ENCODE data around the gene PAQR4. TPM values are rescaled to one million over a fixed set of nuclear protein-coding genes. Genes with fewer than 3 reads are reported as not detected.

The PAQR4 gene
- polyA plus RNA-seq, 3 donors = 6.3 to 14.2 (median 8.9) TPM

GRCh38 chr16:2950773-2951172 is 18.4 kb upstream of the PAQR4 start:
- H3K9ac ChIP-seq (ENCODE audit: insufficient read depth, low read length, poor library complexity, severe bottlenecking) = no peak overlapping the region
- 96% methylated on average over 15 of the region's 16 CpGs for WGBS (ENCODE audit: insufficient coverage)
- H3K4me2 ChIP-seq (replicated peaks; ENCODE audit: extremely low read depth, low read length, poor library complexity, severe bottlenecking) = no peak overlapping the region
- H3K9me3 Mint-ChIP-seq = no peaks in the 10 kb centered on the region
- no peaks in the 10 kb centered on the region for H3K27me3 ChIP-seq (ENCODE audit: control insufficient read depth in 2 of 2, insufficient read depth in 2 of 2, low read length in 2 of 2)
- peaks cover under 1% of the 10 kb centered on the region for H3K4me1 Mint-ChIP-seq
- intact Hi-C loops (cut with micrococcal nuclease) = no loop called here
- peaks cover 8 to 20% of the 10 kb centered on the region in 2 donors for H3K36me3 Mint-ChIP-seq
- peaks cover 8 to 9% of the 10 kb centered on the region in 2 donors for H3K36me3 ChIP-seq (replicated peaks in 1 of 2; ENCODE audit: control insufficient read depth in 1 of 2, insufficient read depth in 2 of 2, low read length in 2 of 2)
- no peak for DNase-seq
- no peaks in the 10 kb centered on the region for H3K9me3 ChIP-seq (replicated peaks in 1 of 2; ENCODE audit: control insufficient read depth in 1 of 2, insufficient read depth in 1 of 2, low read length in 2 of 2)
- H3K79me2 ChIP-seq (ENCODE audit: insufficient read depth, low read length) = no peaks in the 10 kb centered on the region
- H3K27me3 Mint-ChIP-seq (ENCODE audit: low read depth in 3 of 3) = peaks cover 0 to 4% (median 0%) of the 10 kb centered on the region in 3 donors
- H3K4me1 ChIP-seq (ENCODE audit: control insufficient read depth in 1 of 2, insufficient read depth in 2 of 2, low read length in 2 of 2) = peaks cover 6 to 7% of the 10 kb centered on the region in 2 donors
- no peak overlapping the region for H3K27ac Mint-ChIP-seq
- no peak overlapping the region for H2AFZ ChIP-seq (ENCODE audit: insufficient read depth, low read depth, low read length, poor library complexity, severe bottlenecking)
- no peak overlapping the region for H3K27ac ChIP-seq (ENCODE audit: low read depth in 1 of 2, low read length in 2 of 2)
- H4K20me1 ChIP-seq (ENCODE audit: insufficient read depth, low read length) = no peaks in the 10 kb centered on the region
- H3K4me3 Mint-ChIP-seq = no peak overlapping the region
- no peak overlapping the region for H3K4me3 ChIP-seq (replicated peaks in 1 of 3; ENCODE audit: low read depth in 2 of 3, low read length in 3 of 3)
- TF ChIP-seq CTCF (IDR thresholded peaks at IDR 0.05) = no peak

- H3K9me3 ChIP-seq (replicated peaks in 1 of 2; ENCODE audit: control insufficient read depth in 1 of 2, insufficient read depth in 1 of 2, low read length in 2 of 2) = no peaks in the 10 kb centered on the region
- Mint-ChIP-seq H3K27ac (peak overlapping the region in 1 of 7 donors; percentile 30), H3K4me1 (peaks cover 12% of the 10 kb centered on the region), H3K36me3 (peaks cover 8 to 11% of the 10 kb centered on the region in 2 donors), H3K4me3 (no peak overlapping the region), H3K9me3 (peaks cover 0 to 2% (median 0%) of the 10 kb centered on the region in 7 donors), H3K27me3 (ENCODE audit: low read depth in 3 of 3) (peaks cover 0 to 9% (median 2%) of the 10 kb centered on the region in 3 donors)
- no peak overlapping the region for H3K27ac ChIP-seq (ENCODE audit: low read depth in 1 of 2, low read length in 2 of 2)
- no peak overlapping the region for H3K4me3 ChIP-seq (replicated peaks in 1 of 3; ENCODE audit: low read depth in 2 of 3, low read length in 3 of 3)
- no peaks in the 10 kb centered on the region for H4K20me1 ChIP-seq (ENCODE audit: insufficient read depth, low read length)
- no peak for TF ChIP-seq CTCF (IDR thresholded peaks at IDR 0.05)
- no peak overlapping the region for H3K4me2 ChIP-seq (replicated peaks; ENCODE audit: extremely low read depth, low read length, poor library complexity, severe bottlenecking)
- H3K27me3 ChIP-seq (ENCODE audit: control insufficient read depth in 2 of 2, insufficient read depth in 2 of 2, low read length in 2 of 2) = no peaks in the 10 kb centered on the region
- no peak overlapping the region for H3K9ac ChIP-seq (ENCODE audit: insufficient read depth, low read length, poor library complexity, severe bottlenecking)
- peaks cover 13 to 15% of the 10 kb centered on the region in 2 donors for H3K4me1 ChIP-seq (ENCODE audit: control insufficient read depth in 1 of 2, insufficient read depth in 2 of 2, low read length in 2 of 2)
- 91% methylated on average over 11 of the region's 11 CpGs for WGBS (ENCODE audit: insufficient coverage)
- no peak for DNase-seq
- intact Hi-C loops (cut with micrococcal nuclease) = no loop called here
- peaks cover 8 to 9% of the 10 kb centered on the region in 2 donors for H3K36me3 ChIP-seq (replicated peaks in 1 of 2; ENCODE audit: control insufficient read depth in 1 of 2, insufficient read depth in 2 of 2, low read length in 2 of 2)
- no peaks in the 10 kb centered on the region for H3K79me2 ChIP-seq (ENCODE audit: insufficient read depth, low read length)
- no peak overlapping the region for H2AFZ ChIP-seq (ENCODE audit: insufficient read depth, low read depth, low read length, poor library complexity, severe bottlenecking)
Observed at GRCh38 chr16:2952679-2953078, 16.5 kb upstream of the PAQR4 start.
